Fibroblast of lung (primary cell): ENCODE data around the gene DGKQ.

Experiments
- CTCF ChIP-seq, 2 donors: IDR thresholded peaks in 1 of 2; conservative IDR thresholded peaks in 1 of 2; 1 replicate in 1 of 2; 2 replicates in 1 of 2; pipeline ENCODE4 v1.5.1; 2011 to 2012; ENCODE audit warnings: low read length in 2 of 2, control low read depth in 1 of 2, inconsistent platforms in 1 of 2, low read depth in 1 of 2, mild to moderate bottlenecking in 1 of 2
- EZH2 ChIP-seq: IDR thresholded peaks from 2 replicates; pipeline ENCODE4 v1.5.1; 2012; ENCODE audit warnings: low read length, control low read depth, mild to moderate bottlenecking; ENCODE audit errors: missing control alignments

GRCh38 chr4:949656-950055, 23.7 kb downstream of the DGKQ start:
- no peak for TF ChIP-seq CTCF (conservative IDR thresholded peaks at IDR 0.05 in 1 of 2, IDR thresholded peaks at IDR 0.05 in 1 of 2; ENCODE audit: low read depth in 1 of 2, low read length in 2 of 2)
- TF ChIP-seq EZH2 = no peak
